ENCODE data around the gene OR8H2.
"Not testable (repeated sequence)": the region's sequence is repeated elsewhere in the genome, so short reads cannot be mapped to it uniquely, and the experiment has no call there.

Gene OR8H2, protein sequence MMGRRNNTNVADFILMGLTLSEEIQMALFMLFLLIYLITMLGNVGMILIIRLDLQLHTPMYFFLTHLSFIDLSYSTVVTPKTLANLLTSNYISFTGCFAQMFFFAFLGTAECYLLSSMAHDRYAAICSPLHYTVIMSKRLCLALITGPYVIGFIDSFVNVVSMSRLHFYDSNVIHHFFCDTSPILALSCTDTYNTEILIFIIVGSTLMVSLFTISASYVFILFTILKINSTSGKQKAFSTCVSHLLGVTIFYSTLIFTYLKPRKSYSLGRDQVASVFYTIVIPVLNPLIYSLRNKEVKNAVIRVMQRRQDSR

DNA sequence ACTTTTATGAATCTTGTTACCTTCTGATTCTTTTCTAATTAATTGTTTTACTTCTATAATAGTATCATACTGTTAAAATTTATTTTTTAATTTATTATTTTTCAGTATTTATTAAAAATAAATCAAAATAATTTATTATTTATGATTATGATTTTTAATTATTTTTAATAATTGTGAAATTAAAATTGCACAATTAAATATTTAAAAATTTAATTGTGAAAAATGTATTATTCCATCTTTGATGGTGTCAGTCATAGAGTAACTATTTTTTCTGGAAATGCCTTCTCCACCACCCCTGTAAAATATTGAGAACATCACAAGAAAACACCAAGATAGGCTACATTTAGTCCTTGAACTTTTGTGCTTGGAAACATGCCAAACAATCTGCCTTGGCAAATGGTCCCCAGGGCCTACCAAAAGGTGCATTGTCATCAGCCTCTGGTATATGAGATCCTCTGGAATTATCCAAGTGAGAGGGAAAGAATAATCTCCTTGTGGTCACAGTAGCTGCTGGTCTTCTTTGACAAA, at the start of gene OR8H2:
TSS of gene OR8H2 (plus strand) at position 478 of the 528 bp plus-strand sequence. CDS start 1,356 bp downstream, outside the sequence.
- DNase-seq (ENCODE audit: low read depth in 3 of 3) = no peak

DNA sequence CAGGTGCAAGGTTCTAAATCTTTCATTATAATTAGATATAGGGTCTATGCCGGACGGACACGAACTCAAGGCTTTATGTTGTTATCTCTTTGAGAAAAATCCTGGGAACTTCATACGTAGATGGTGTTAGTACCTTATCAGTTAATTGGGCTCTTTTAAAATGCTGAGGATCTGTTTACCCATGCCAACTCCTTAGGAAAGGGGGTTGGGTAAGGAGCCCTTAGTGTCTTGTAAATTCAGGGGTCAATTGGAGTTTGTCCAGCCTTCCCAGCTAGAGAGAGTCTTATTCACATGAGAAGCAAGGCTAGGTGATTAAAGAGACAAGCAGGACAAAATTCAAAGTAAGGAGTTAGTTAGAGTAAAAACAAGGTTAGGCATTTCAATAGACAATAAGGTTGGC, 47.1 kb upstream of the OR8H2 start:
- DNase-seq (ENCODE audit: low read depth in 3 of 3) = not testable (repeated sequence)

DNA sequence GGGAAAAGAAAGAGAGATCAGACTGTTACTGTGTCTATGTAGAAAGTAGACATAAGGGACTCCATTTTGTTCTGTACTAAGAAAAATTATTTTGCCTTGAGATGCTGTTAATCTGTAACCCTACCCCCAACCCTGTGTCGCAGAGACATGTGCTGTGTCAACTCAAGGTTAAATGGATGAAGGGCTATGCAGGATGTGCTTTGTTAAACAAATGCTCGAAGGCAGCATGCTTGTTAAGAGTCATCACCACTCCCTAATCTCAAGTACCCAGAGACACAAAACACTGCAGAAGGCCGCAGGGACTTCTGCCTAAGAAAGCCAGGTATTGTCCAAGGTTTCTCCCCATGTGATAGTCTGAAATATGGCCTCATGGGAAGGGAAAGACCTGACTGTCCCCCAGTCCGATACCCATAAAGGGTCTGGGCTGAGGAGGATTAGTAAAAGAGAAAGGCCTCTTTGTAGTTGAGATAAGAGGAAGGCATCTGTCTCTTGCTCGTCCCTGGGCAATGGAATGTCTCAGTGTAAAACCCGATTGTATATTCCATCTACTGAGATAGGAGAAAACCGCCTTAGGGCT, 45.7 kb upstream of the OR8H2 start:
- DNase-seq (ENCODE audit: low read depth in 3 of 3) = not testable (repeated sequence)

- not testable (repeated sequence) for DNase-seq (ENCODE audit: low read depth in 3 of 3)
These were observed 45.2 kb upstream of the OR8H2 start for GRCh38 chr11:56058260-56058780.

DNA sequence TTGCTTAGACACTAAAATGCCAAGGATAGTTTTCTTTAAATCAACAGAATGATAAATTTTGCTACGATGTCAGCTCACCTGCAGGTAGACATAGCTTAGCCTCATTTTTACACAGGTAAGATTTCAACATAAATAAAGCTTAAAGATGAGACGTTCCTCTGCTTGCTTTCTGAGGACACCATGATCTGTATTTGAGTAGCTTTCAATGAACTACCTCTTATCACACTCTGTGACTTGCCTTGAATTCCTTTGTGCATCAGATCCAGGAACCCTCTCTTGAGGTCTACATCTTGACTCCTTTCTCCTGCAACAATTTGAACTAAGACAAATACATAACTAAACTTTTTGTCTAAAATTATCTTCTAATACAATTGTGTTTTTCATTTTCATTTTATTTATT, 36.5 kb upstream of the OR8H2 start:
- no peak for DNase-seq (ENCODE audit: low read depth in 3 of 3)

DNA sequence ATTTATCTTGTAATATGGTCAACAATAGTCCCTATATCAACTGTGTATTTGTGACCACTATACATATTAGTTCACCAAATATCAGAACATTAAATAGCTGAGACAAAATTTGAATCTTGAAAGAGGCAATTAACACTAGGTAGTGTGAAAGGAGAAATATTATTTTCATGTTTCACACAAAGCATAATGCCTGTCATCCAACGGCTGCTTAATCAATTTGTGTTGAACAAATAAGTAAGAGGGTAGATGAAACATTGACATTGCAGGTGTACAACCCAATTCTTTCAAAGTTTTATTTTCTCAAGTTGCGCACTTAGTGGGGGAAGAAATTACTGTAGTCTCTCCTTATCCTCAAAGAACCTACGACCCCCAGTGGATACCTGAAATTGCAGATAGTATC, 13.8 kb upstream of the OR8H2 start:
- no peak for DNase-seq (ENCODE audit: low read depth in 3 of 3)

DNA sequence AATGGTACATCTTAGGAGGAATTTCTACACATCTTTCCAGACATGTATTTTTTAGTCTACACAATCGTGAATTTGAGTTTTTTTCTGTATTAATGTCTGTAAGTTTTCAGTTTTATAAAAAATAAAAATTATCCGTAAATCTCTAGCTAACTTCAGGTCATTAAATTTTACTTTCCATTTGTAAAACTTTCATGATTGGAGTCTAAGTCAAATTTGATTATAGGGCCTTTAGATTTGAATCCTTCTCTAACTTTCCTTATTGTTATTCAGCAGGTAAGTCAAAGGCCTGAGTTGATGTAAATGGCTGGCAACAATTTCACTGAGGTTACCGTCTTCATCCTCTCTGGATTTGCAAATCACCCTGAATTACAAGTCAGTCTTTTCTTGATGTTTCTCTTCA, 10.5 kb upstream of the OR8H2 start, which contains the start of gene OR8I2:
TSS of gene OR8I2 (plus strand) at position 301 of the 400 bp plus-strand sequence. CDS start at position 301, 0 bp downstream.
- no peak for DNase-seq (ENCODE audit: low read depth in 3 of 3)

- no peak for DNase-seq (ENCODE audit: low read depth in 3 of 3)
These were observed 18.6 kb downstream of the OR8H2 start, which contains the start of gene OR8H3 for GRCh38 chr11:56122073-56122472. Gene OR8H3, plus strand, starts transcription at chr11:56122373. Its CDS starts 0 bp downstream, at chr11:56122373.

DNA sequence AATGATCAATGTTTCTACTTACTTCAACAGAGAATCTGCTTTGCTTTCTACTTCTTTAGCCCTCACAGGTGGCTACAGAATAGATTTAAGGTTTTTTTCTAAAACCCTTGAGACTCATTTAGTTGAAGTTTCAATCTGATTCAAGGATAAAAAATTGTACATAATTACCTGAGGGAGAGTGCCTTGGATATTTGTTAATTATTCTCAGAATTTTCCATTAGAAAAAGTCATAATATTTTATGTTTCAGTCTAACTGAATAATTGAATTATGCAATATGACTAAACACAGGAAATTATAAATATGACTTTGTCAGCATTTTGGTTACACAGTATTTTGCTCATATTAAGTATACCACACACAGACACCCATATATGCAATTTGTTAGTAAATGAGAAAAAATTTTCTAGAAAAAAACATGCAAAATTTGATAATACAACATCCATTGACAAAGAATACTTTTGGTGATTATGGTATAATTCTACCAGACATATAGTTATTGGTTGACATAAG, 36.7 kb downstream of the OR8H2 start, which contains the start of gene OR8J3:
TSS of gene OR8J3 (minus strand) at position 51 of the 511 bp plus-strand sequence. CDS start 2,483 bp downstream, outside the sequence.
- no peak for DNase-seq (ENCODE audit: low read depth in 3 of 3)

GRCh38 chr11:56143681-56144080, 40.2 kb downstream of the OR8H2 start:
- DNase-seq (ENCODE audit: low read depth in 3 of 3) = not testable (repeated sequence)

DNA sequence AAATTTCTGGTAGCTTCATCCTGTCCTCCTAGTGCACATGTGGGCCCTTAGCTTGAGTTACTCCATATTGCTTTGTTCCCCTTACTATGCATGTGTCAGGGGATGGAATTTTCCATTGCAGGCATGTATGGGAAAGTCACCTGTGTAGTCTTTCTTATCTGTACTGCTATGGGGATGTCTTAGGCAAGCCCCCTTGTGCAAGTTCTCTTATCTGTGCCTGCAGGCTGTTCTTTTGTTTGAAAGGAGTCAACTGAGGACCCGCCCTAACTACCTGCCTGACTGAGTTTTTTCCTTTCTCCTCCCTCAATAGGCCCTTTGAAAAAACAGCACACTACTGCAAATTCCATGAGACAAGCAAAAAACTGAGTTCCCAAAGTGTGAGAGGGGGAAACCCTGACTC, 47.9 kb downstream of the OR8H2 start:
- no peak for DNase-seq (ENCODE audit: low read depth in 3 of 3)

GRCh38 chr11:56152333-56152732, 48.8 kb downstream of the OR8H2 start:
- DNase-seq (ENCODE audit: low read depth in 3 of 3) = no peak
